Vagina (tissue), 2 donors: ENCODE measurements around the gene MOCS1.

Experiments used
- POLR2A ChIP-seq, 2 donors: fragments of 450-650 bp; IDR thresholded peaks; one replicate each; pipeline ENCODE4 v1.6.1; 2017; ENCODE audit warnings: antibody characterized with exemption in 2 of 2, mild to moderate bottlenecking in 2 of 2, moderate library complexity in 2 of 2
- POLR2AphosphoS5 ChIP-seq, 2 donors: sonication (generic); formaldehyde crosslinking; IDR thresholded peaks; one replicate each; pipeline ENCODE4 v1.9.0; 2017; ENCODE audit warnings: antibody characterized with exemption in 2 of 2, mild to moderate bottlenecking in 2 of 2, low read depth in 1 of 2; ENCODE audit not compliant: insufficient read depth in 1 of 2

DNA sequence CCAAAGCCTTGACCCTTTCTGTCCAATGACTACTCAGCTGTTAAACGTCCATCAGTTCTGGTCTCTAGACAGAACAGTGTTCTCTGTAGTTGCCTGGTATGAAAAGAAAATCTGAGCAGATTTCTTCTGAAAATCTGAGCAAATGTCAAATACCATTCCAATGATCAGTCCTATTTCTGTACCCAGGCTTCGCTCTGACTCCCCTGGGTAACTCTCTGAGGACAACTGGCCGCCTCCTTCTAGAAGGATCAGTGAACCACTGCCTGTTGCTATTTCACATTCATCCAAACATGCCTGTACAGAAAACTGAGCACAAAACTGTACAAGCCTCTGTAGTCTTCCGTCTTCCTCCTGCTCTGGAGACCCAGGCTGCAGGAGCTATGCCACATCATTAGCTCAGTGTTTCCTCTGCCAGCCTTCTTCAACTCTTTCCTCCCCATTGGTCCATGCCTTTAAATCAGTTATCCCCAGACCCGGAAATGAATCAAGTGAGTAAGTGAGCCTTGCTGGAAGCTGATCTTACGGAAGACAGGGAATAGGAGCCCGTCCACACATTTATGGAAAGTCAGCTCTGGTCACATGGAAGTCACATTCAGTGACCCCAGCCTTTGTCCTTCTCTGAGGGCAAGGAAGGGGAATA, 78.8 kb downstream of the MOCS1 start:
- TF ChIP-seq POLR2AphosphoS5 (IDR thresholded peaks at IDR 0.05; ENCODE audit: insufficient read depth in 1 of 2, low read depth in 1 of 2) (no peak), POLR2A (IDR thresholded peaks at IDR 0.05) (no peak)
